ENCODE data around the gene KCNK15. TPM values are rescaled to one million over a fixed set of nuclear protein-coding genes. Genes with fewer than 3 reads are reported as not detected.

KCNK15 gene
- total RNA-seq, 1 experiment from 2014 or later: not detected

GRCh38 chr20:44715499-44716308 is 30.0 kb upstream of the KCNK15 start:
- no peak for DNase-seq (ENCODE audit: low read depth)

- no peak for DNase-seq (ENCODE audit: low read depth)
Measured at GRCh38 chr20:44716309-44717106, 29.2 kb upstream of the KCNK15 start.

- no peak for DNase-seq (ENCODE audit: low read depth)
Measured at GRCh38 chr20:44717986-44718385, 27.7 kb upstream of the KCNK15 start.

DNA sequence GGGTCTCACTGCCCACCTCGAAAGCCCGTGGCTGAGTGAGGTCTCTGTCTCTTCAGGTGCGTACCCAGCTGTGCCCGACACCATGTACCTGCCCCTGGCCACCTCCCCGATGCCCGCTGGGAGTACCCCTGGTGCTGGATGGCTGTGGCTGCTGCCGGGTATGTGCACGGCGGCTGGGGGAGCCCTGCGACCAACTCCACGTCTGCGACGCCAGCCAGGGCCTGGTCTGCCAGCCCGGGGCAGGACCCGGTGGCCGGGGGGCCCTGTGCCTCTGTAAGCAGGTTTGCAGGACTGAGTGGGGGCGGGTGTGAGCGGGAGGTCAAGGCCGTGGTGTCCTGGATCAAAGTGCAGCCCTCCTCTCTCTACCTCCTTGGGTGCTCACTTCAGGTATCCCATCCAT is 25.8 kb upstream of the KCNK15 start:
- no peak for DNase-seq (ENCODE audit: low read depth)

DNA sequence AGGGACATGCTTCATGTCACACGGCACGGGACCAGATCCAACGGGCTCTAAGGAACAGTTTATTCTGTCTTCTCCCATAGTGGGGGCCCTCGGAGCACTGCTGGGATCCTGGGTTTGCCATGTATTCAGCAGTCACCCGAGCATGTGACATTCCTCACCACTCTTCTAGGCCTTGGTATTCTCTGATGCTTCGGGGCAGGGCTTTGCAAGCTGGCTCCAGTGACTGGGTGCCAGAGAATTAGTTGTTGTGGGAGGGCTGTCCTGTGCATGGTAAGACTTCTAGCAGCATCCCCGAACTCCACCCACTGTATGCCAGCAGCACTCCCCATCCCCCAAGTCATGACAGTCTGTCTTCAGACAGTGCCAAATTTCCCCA is 25.1 kb upstream of the KCNK15 start:
- peak; percentile 63 for DNase-seq (ENCODE audit: low read depth)

DNA sequence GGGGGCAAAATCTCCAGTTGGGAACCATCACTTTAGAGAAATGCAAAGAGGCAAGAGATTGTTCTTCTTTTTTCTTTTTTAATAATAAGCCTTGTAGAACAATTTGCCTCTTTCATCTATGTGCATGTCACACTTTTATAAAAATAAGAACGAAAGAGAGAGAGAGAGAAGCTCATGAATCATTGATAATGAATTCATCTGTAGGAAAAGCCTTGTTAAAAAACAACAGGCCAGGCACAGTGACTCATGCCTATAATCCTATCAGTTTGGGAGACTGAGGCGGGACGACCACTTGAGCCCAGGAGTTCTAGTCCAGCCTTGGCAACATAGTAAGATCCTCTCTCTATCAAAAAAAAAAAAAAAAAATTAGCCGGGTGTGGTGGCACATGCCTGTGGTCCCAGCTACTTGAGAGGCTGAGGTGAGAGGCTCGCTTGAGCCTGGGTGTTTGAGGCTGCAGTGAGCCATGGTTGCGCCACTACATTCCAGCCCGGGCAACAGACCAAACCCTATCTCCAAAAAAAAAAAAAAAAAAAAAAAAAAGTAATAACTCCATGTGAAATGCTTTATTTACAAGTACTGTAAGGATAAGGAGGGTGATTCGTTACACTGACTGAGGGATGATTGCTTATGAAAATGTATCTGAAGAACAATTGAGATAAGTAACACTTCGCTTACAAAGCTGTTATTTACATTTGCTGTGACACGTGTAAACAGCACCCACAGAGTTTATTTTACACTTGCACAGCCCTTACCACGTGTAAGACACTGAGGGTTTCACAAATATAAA is 24.5 kb upstream of the KCNK15 start:
- DNase-seq (ENCODE audit: low read depth): peak; percentile 50

DNA sequence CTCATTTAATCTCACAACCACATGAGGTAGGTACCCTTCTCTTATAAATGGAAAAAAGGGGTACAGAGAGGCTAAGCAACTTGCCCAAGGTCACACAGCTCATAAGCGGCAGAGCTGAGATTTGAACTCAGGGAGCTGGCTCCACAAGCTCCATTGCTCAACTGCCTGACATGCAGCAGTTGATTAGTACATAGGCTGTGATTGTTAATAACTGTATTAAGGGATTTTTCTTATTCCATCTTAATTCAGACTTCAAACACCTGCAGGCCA is 23.9 kb upstream of the KCNK15 start:
- DNase-seq (ENCODE audit: low read depth): no peak

- DNase-seq (ENCODE audit: low read depth): no peak
Measured at GRCh38 chr20:44722990-44723389, 22.7 kb upstream of the KCNK15 start.

GRCh38 chr20:44723391-44723790 is 22.3 kb upstream of the KCNK15 start:
- no peak for DNase-seq (ENCODE audit: low read depth)

GRCh38 chr20:44723798-44724362 is 21.8 kb upstream of the KCNK15 start:
- no peak for DNase-seq (ENCODE audit: low read depth)

DNA sequence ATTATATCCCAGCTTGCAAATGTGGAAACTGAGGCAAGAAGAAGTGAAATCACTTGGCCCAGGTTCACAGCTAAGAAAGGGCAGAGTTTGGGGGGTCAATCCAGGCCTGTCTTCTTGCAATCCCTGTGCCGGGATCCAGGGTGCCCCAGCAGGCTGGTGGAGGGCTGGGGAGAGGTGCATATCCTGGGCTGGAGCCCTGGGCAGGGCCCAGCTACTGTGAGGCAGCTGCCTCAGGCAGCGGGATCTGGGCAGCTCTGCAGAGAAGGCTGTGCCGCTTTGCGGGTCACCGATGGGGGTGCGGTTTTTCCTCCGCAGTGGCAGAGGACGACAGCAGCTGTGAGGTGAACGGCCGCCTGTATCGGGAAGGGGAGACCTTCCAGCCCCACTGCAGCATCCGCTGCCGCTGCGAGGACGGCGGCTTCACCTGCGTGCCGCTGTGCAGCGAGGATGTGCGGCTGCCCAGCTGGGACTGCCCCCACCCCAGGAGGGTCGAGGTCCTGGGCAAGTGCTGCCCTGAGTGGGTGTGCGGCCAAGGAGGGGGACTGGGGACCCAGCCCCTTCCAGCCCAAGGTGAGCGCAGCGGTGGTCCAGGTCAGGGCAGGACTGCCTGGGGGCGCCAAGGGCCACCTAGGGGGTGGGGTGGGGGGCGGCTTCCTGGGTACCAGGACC is 21.1 kb upstream of the KCNK15 start:
- DNase-seq (ENCODE audit: low read depth): no peak

GRCh38 chr20:44725837-44726236 is 19.8 kb upstream of the KCNK15 start:
- DNase-seq (ENCODE audit: low read depth): no peak

DNA sequence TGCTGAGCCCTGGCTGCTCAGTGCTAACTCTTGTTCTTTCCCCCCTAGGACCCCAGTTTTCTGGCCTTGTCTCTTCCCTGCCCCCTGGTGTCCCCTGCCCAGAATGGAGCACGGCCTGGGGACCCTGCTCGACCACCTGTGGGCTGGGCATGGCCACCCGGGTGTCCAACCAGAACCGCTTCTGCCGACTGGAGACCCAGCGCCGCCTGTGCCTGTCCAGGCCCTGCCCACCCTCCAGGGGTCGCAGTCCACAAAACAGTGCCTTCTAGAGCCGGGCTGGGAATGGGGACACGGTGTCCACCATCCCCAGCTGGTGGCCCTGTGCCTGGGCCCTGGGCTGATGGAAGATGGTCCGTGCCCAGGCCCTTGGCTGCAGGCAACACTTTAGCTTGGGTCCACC is 18.6 kb upstream of the KCNK15 start:
- DNase-seq (ENCODE audit: low read depth): no peak

GRCh38 chr20:44727651-44728050 is 18.0 kb upstream of the KCNK15 start:
- DNase-seq (ENCODE audit: low read depth): no peak

GRCh38 chr20:44728801-44729443 is 16.7 kb upstream of the KCNK15 start:
- peak; percentile 82 for DNase-seq (ENCODE audit: low read depth)

DNA sequence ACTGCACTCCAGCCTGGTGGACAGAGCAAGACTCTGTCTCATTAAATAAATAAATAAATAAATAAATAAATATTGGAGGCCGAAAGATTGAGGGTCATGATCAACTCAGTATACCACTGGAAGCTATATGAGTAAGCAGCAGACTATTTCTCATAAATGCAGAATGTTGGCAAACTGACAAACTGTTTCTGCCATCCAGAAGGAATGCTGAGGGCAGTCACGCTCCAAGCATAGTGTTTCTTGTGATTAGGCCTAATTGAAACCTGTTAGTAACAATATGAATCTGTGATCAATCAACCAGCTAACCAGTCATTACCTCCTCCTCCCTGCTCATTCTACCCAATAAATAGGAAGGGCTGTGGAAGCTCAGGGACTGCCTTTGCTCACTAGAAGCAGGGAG is 15.2 kb upstream of the KCNK15 start:
- DNase-seq (ENCODE audit: low read depth): peak; percentile 80

- no peak for DNase-seq (ENCODE audit: low read depth)
Measured at GRCh38 chr20:44731657-44732056, 14.0 kb upstream of the KCNK15 start.

DNA sequence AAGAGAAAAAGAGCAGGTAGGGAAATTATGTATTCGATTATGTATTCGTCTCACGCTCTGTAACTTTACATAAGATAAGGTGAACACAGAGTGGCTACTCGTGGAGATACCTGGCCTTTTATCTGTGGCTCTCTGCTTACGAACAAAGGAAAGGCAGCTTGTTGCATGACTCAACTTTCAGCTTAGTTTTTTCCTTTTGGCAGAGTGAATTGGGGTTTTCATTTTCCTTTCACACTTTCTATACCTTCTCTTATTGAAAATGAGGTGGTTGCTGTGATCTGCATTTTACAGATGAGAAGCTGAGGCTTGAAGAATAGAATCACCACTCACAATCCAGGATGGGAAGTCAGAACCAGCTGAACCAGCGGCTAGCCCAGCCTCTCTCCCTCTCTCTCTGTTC is 13.3 kb upstream of the KCNK15 start:
- DNase-seq (ENCODE audit: low read depth): no peak

DNA sequence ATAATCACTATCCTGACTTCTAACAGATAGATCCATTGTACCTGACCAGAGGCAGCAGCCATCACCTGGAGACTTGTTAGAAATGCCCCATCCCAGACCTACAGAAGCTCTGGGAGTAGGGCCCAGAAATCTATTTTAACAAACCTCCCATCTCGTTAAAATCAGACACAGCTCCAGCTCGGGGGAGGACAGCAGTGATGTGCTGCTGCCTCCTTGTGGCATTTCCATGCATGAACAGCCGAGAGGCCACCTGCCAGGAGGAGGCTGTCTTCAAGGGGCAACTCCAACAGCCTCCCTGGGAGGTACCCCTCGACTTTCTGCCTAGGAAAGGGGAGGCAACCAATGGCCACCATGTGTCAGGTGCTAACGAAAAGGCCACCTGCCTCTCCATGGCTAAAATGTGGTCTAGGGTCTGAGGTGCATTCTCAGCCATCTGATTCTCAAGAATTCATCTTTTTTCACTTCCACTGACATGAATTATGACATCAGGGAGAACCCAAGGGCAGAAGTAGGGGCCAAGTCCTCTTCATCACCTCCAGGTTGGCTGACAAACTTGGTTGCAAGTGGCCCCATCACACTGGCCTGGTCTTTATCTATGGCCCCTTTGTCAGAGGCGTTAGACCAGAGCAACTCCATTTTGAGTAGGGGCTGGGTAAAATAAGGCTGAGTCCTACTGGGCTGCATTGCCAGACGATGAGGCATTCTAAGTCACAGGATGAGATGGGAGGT is 12.2 kb upstream of the KCNK15 start:
- DNase-seq (ENCODE audit: low read depth): peak; percentile 58

- peak; percentile 57 for DNase-seq (ENCODE audit: low read depth)
Measured at GRCh38 chr20:44734938-44735337, 10.7 kb upstream of the KCNK15 start.

All from LHCN-M2 (cell line).